GM18520 (cell line): ENCODE measurements around the gene TMC5.
"Not testable (repeated sequence)": the region's sequence is repeated elsewhere in the genome, so short reads cannot be mapped to it uniquely, and the experiment has no call there.

Experiments used
- ATAC-seq: cut with Tn5 transposase; IDR thresholded peaks from one replicate; pipeline ENCODE4 v1.9.1; 2021; ENCODE audit not compliant: unreplicated experiment

Gene TMC5

GRCh38 chr16:19417640-19418039 is at the start of gene TMC5:
Gene TMC5, plus strand, starts transcription at chr16:19417883. Its CDS starts 22,156 bp downstream, at chr16:19440039.
- no peak for ATAC-seq

- ATAC-seq: not testable (repeated sequence)
Observed at GRCh38 chr16:19372541-19372940, 45.1 kb upstream of the TMC5 start.

- no peak for ATAC-seq
Observed at GRCh38 chr16:19374402-19374801, 43.3 kb upstream of the TMC5 start.

GRCh38 chr16:19375561-19376158 is 42.0 kb upstream of the TMC5 start:
- no peak for ATAC-seq

GRCh38 chr16:19377864-19378263 is 39.8 kb upstream of the TMC5 start:
- no peak for ATAC-seq

- ATAC-seq: no peak
Observed at GRCh38 chr16:19378511-19378910, 39.2 kb upstream of the TMC5 start.

- no peak for ATAC-seq
Observed at GRCh38 chr16:19379838-19380237, 37.8 kb upstream of the TMC5 start.

GRCh38 chr16:19380328-19380727 is 37.4 kb upstream of the TMC5 start:
- ATAC-seq: no peak

- ATAC-seq: no peak
Observed at GRCh38 chr16:19382084-19382801, 35.4 kb upstream of the TMC5 start.

GRCh38 chr16:19382887-19383816 is 34.5 kb upstream of the TMC5 start:
- no peak for ATAC-seq

- ATAC-seq: no peak
Observed at GRCh38 chr16:19384656-19385055, 33.0 kb upstream of the TMC5 start.

- ATAC-seq: no peak
Observed at GRCh38 chr16:19386525-19386924, 31.2 kb upstream of the TMC5 start.

- ATAC-seq: no peak
Observed at GRCh38 chr16:19389246-19389645, 28.4 kb upstream of the TMC5 start.

GRCh38 chr16:19391185-19391776 is 26.4 kb upstream of the TMC5 start:
- not testable (repeated sequence) for ATAC-seq

GRCh38 chr16:19392352-19392751 is 25.3 kb upstream of the TMC5 start:
- no peak for ATAC-seq

GRCh38 chr16:19393226-19394111 is 24.2 kb upstream of the TMC5 start:
- no peak for ATAC-seq

- not testable (repeated sequence) for ATAC-seq
Observed at GRCh38 chr16:19395646-19396267, 21.9 kb upstream of the TMC5 start.

GRCh38 chr16:19396555-19397011 is 21.1 kb upstream of the TMC5 start:
- no peak for ATAC-seq

GRCh38 chr16:19397373-19397772 is 20.3 kb upstream of the TMC5 start:
- ATAC-seq: not testable (repeated sequence)

- ATAC-seq: no peak
Observed at GRCh38 chr16:19400711-19401110, 17.0 kb upstream of the TMC5 start.
